Diencephalon (tissue), 1 donor: Measurements from ENCODE around the gene SPRY1. TPM values are rescaled to one million over a fixed set of nuclear protein-coding genes. Genes with fewer than 3 reads are reported as not detected.

Experiments used
- total RNA-seq: library from RNA; depleted of rRNA; stranded (reverse); fragments of >200 nt; gene quantifications from one replicate; pipeline ENCODE4 v1.2.3, GENCODE V29; 2014

SPRY1 gene
- total RNA-seq: 13.8 TPM

DNA sequence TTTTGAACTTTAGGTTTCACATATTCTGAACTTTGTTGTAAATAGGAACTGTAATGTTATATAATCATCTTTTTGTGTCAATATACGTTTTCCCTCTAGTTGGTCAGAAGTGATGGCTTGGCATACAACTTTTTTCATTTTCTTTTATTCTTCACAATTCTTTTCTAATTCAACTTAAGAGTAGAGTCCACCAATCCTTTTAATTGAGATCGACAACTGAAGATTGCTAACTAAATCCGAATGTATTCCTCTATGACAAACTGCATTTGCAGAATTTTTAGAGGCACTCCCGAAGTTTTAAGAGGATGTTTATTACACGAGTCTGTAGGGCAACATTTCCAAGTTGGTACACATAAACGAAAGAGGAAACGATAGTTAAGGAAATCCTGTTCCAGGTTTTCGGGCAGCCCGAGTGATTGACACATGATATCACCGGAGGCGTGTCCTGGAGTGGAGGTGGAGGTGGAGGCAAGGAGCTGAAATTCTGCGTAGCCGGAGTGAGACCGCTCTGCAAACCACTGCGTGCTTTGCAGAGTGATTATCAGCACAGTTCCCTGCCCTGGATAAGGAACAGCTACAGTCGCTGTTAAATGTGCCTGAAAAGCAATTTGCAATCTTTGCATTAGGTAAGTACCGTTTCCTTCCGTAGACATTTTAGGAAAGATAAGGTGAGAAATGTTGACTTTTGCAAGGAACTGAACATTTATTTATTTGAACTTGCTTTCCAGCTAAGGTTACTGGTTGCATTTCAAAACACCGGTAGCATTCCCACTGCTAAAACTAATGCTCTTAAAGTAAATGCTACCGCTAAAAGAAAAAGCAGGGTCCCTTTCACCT lies at the start of gene SPRY1:
TSS of gene SPRY1 (plus strand) at position 489 of the 837 bp plus-strand sequence. CDS start 4,797 bp downstream, outside the sequence.

